ENCODE data around the gene EMC10.

- TF ChIP-seq ZNF207 (IDR thresholded peaks at IDR 0.05; ENCODE audit: borderline replicate concordance) (no peak), MXI1 (IDR thresholded peaks at IDR 0.05; ENCODE audit: low read depth, low read length) (no peak), CTCF (IDR thresholded peaks at IDR 0.05 in 2 of 3, conservative IDR thresholded peaks at IDR 0.05 in 1 of 3; ENCODE audit: control insufficient read depth in 2 of 3, extremely low read depth in 1 of 3, insufficient read depth in 1 of 3, low read depth in 3 of 3, low read length in 3 of 3) (no peak), SMARCA5 (IDR thresholded peaks at IDR 0.05) (no peak), RAD21 (IDR thresholded peaks at IDR 0.05; ENCODE audit: insufficient read depth, low read depth, low read length) (no peak), BCL11A (IDR thresholded peaks at IDR 0.05; ENCODE audit: low read depth, low read length) (no peak), HCFC1 (IDR thresholded peaks at IDR 0.05; ENCODE audit: low read length) (no peak), EZH2 (IDR thresholded peaks at IDR 0.05; ENCODE audit: borderline replicate concordance, control insufficient read depth, low read depth, low read length) (no peak), CREB1 (IDR thresholded peaks at IDR 0.05; ENCODE audit: low read depth) (no peak), CHD4 (IDR thresholded peaks at IDR 0.05) (no peak)
These were observed 25.7 kb upstream of the EMC10 start for GRCh38 chr19:50450369-50451222.
